Fibroblast of peridontal ligament (primary cell): Measurements from ENCODE around the gene BHLHE23.

Experiments used
- DNase-seq: peaks from one replicate; pipeline ENCODE4 v3.0.0-alpha.2; 2010; ENCODE audit errors: extremely low read depth

BHLHE23 gene

GRCh38 chr20:62991196-62991807 lies 15.5 kb downstream of the BHLHE23 start:
- DNase-seq = no peak

- DNase-seq = no peak
These were observed 16.4 kb downstream of the BHLHE23 start for GRCh38 chr20:62990306-62990825.

GRCh38 chr20:62989201-62989601 lies 17.6 kb downstream of the BHLHE23 start:
- DNase-seq = no peak

GRCh38 chr20:62987114-62987513 lies 19.6 kb downstream of the BHLHE23 start:
- no peak for DNase-seq

- no peak for DNase-seq
These were observed 20.4 kb downstream of the BHLHE23 start for GRCh38 chr20:62986257-62986800.

- no peak for DNase-seq
These were observed 21.4 kb downstream of the BHLHE23 start for GRCh38 chr20:62985444-62985778.

- DNase-seq = no peak
These were observed 21.9 kb downstream of the BHLHE23 start for GRCh38 chr20:62984666-62985443.

- DNase-seq = no peak
These were observed 23.6 kb downstream of the BHLHE23 start for GRCh38 chr20:62983210-62983609.

GRCh38 chr20:62982124-62983075 lies 24.4 kb downstream of the BHLHE23 start:
- DNase-seq = no peak

GRCh38 chr20:62980970-62981369 lies 25.8 kb downstream of the BHLHE23 start:
- no peak for DNase-seq

GRCh38 chr20:62980380-62980960 lies 26.3 kb downstream of the BHLHE23 start:
- DNase-seq = no peak

- no peak for DNase-seq
These were observed 26.8 kb downstream of the BHLHE23 start for GRCh38 chr20:62979876-62980373.

- DNase-seq = no peak
These were observed 27.5 kb downstream of the BHLHE23 start for GRCh38 chr20:62979310-62979709.

GRCh38 chr20:62978561-62978943 lies 28.2 kb downstream of the BHLHE23 start:
- no peak for DNase-seq

- no peak for DNase-seq
These were observed 28.9 kb downstream of the BHLHE23 start for GRCh38 chr20:62977613-62978560.

- no peak for DNase-seq
These were observed 29.9 kb downstream of the BHLHE23 start for GRCh38 chr20:62976886-62977285.

GRCh38 chr20:62975812-62976508 lies 30.8 kb downstream of the BHLHE23 start:
- no peak for DNase-seq

- no peak for DNase-seq
These were observed 31.5 kb downstream of the BHLHE23 start for GRCh38 chr20:62975251-62975760.
